Measurements from ENCODE around the gene USH2A.

USH2A gene

DNA sequence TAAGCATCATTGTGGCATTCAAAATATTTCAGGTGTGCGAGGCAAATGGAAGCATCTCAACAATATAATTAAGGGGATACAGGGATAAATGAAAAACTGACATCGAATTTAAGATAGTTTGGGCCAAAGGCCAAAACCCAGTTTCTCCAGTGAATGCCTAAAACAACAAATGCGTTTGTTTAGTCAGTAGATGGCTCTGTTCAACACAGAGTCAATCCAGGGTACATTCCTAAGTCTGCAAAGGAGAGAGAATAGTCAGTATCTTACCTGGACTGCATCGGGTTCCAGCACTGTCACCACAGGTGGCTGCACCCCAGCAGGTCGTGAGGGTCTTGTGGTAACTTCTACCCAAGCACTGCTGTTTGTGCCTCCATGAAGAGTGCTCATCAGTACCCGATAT is 535.1 kb downstream of the USH2A start:
- Histone ChIP-seq H3K4me3 (ENCODE audit: low read length) (no peak overlapping the region), H3K36me3 (ENCODE audit: control insufficient read depth, low read depth, low read length) (no peaks in the 10 kb centered on the region), H3K4me1 (ENCODE audit: control insufficient read depth, low read depth, low read length) (no peaks in the 10 kb centered on the region), H3K27me3 (ENCODE audit: control insufficient read depth, insufficient read depth, low read length) (no peaks in the 10 kb centered on the region), H3K27ac (ENCODE audit: low read length) (no peak overlapping the region), H3K9ac (ENCODE audit: low read length) (no peak overlapping the region), H3K9me3 (ENCODE audit: control insufficient read depth, low read depth, low read length) (no peaks in the 10 kb centered on the region)

DNA sequence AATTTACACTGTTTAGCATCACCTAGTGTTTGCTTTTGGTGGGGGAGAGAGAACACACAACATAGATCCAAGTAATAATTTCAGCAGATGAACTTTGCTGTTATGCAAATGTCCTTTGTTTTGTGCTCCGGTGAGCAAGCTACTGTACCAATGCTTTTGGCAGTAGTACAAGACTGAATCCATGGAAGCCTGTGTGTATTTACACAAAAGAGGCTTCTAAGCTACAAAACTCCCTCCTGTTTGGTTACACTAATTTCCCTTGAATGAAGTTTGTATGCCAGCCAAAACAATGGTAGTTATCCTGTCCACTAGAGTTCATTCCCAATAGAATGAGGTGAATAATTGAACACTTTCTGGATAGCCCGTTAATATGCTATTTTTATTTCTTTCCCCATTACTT is 535.6 kb downstream of the USH2A start:
- no peak overlapping the region for H3K4me3 ChIP-seq (ENCODE audit: low read length)
- H3K9ac ChIP-seq (ENCODE audit: low read length), result no peak overlapping the region
- H3K27me3 ChIP-seq (ENCODE audit: control insufficient read depth, insufficient read depth, low read length), result no peaks in the 10 kb centered on the region
- H3K27ac ChIP-seq (ENCODE audit: low read length), result no peak overlapping the region
- no peaks in the 10 kb centered on the region for H3K9me3 ChIP-seq (ENCODE audit: control insufficient read depth, low read depth, low read length)
- H3K36me3 ChIP-seq (ENCODE audit: control insufficient read depth, low read depth, low read length), result no peaks in the 10 kb centered on the region
- no peaks in the 10 kb centered on the region for H3K4me1 ChIP-seq (ENCODE audit: control insufficient read depth, low read depth, low read length)

DNA sequence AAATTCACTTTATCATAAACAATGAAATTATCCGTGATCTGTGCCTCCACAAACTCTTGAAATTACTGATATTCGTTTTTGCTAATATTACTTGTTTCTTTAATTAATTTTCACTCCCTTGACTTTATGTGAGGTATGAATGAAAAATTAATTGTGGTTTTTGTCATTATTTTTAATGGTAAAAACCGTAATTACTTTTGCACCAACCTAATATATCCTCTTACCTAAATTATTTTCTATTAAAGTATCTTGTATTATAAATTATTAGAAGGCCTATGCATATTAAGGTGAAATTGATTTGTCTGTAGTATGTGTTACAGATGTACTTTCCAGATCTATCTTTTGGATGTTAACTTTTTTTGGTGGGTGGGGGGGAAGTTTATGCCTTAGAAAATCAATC is 540.2 kb downstream of the USH2A start:
- H3K36me3 ChIP-seq (ENCODE audit: control insufficient read depth, low read depth, low read length), result no peaks in the 10 kb centered on the region
- H3K27ac ChIP-seq (ENCODE audit: low read length), result no peak overlapping the region
- no peaks in the 10 kb centered on the region for H3K9me3 ChIP-seq (ENCODE audit: control insufficient read depth, low read depth, low read length)
- H3K4me1 ChIP-seq (ENCODE audit: control insufficient read depth, low read depth, low read length), result no peaks in the 10 kb centered on the region
- no peak overlapping the region for H3K9ac ChIP-seq (ENCODE audit: low read length)
- no peak overlapping the region for H3K4me3 ChIP-seq (ENCODE audit: low read length)
- no peaks in the 10 kb centered on the region for H3K27me3 ChIP-seq (ENCODE audit: control insufficient read depth, insufficient read depth, low read length)

DNA sequence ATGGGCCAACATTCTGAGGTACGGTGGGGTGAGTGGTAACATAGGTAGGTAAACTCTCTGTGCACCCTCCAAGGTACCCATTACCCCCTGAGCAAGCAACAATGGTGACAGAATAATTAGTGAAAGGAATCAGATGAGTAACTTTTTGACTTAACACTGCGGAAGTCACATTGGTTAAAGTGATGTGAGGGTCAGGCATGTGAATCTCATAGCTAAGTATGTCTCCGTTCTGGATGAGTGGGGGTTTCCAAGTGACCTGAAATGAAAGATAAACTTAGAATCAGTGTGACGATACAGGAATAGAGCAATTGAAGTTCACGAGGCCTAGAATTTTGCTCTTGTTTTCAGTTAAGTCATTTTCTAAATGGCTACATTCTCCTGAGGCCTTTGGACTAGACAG is 544.4 kb downstream of the USH2A start:
- H3K9ac ChIP-seq (ENCODE audit: low read length), result no peak overlapping the region
- H3K9me3 ChIP-seq (ENCODE audit: control insufficient read depth, low read depth, low read length), result no peaks in the 10 kb centered on the region
- H3K27me3 ChIP-seq (ENCODE audit: control insufficient read depth, insufficient read depth, low read length), result no peaks in the 10 kb centered on the region
- H3K27ac ChIP-seq (ENCODE audit: low read length), result no peak overlapping the region
- no peaks in the 10 kb centered on the region for H3K4me1 ChIP-seq (ENCODE audit: control insufficient read depth, low read depth, low read length)
- H3K4me3 ChIP-seq (ENCODE audit: low read length), result no peak overlapping the region
- no peaks in the 10 kb centered on the region for H3K36me3 ChIP-seq (ENCODE audit: control insufficient read depth, low read depth, low read length)

DNA sequence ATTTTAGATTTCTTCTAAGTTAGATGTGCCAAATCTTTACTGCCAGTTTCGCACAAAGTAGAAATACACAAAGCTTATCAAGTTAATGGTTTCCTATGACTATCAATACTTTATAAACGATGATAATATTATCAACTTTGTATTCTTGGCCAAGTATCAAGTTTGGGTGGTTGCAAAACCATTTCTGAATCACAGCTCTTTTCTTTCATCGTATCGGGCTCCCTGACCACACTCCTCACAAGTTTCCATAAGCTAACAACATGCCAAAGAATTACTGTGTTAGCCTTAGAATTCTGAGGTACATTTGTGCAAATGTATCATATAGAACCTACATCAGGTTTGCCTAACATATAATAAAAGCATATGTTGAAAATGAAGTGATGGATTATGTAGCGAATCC is 545.1 kb downstream of the USH2A start:
- Histone ChIP-seq H3K9ac (ENCODE audit: low read length) (no peak overlapping the region), H3K4me1 (ENCODE audit: control insufficient read depth, low read depth, low read length) (no peaks in the 10 kb centered on the region), H3K4me3 (ENCODE audit: low read length) (no peak overlapping the region), H3K27ac (ENCODE audit: low read length) (no peak overlapping the region), H3K9me3 (ENCODE audit: control insufficient read depth, low read depth, low read length) (no peaks in the 10 kb centered on the region), H3K36me3 (ENCODE audit: control insufficient read depth, low read depth, low read length) (no peaks in the 10 kb centered on the region), H3K27me3 (ENCODE audit: control insufficient read depth, insufficient read depth, low read length) (no peaks in the 10 kb centered on the region)

DNA sequence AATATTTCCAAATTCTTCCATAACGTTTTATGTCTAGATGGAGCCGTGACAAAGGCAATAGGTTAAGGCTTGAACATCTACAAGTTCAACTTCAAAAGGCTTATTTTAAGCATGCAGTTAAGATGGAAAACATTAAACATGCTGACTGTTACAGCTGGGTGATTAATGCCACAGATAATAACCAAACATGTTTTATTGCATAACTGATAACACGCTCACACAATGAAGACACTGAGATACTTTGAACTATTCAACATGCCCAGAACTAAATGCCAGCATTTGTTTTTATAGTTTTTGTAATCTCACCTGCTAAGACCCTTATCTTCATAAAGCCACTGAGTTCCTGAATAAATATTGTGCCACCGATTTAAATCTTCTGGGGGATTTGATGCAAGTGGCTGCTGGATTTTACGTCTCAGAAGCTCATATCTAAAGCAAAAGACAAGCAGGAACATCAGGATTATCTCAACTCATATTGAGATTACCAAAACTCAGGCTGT is 545.7 kb downstream of the USH2A start:
- Histone ChIP-seq H3K36me3 (ENCODE audit: control insufficient read depth, low read depth, low read length) (no peaks in the 10 kb centered on the region), H3K4me1 (ENCODE audit: control insufficient read depth, low read depth, low read length) (no peaks in the 10 kb centered on the region), H3K9ac (ENCODE audit: low read length) (no peak overlapping the region), H3K4me3 (ENCODE audit: low read length) (no peak overlapping the region), H3K27me3 (ENCODE audit: control insufficient read depth, insufficient read depth, low read length) (no peaks in the 10 kb centered on the region), H3K27ac (ENCODE audit: low read length) (no peak overlapping the region), H3K9me3 (ENCODE audit: control insufficient read depth, low read depth, low read length) (no peaks in the 10 kb centered on the region)

DNA sequence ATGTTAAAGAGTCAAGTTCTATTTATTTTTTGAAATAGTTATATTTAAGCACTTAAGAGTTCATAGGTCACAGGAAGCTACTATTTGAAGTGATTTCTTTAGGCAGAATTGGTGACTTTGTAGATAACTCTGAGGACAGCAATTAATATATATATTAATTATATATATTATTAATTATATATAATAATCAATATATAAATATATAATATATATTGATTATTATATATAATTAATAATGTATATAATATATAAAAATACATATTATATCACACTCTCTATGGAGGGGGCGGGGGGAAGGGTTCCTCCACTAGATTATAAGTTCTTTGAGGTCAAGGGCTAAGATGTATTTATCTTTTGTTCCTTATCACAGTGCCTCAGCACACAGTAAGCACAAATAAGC is 547.5 kb downstream of the USH2A start:
- H3K4me1 ChIP-seq (ENCODE audit: control insufficient read depth, low read depth, low read length), result no peaks in the 10 kb centered on the region
- no peaks in the 10 kb centered on the region for H3K36me3 ChIP-seq (ENCODE audit: control insufficient read depth, low read depth, low read length)
- H3K4me3 ChIP-seq (ENCODE audit: low read length), result no peak overlapping the region
- no peaks in the 10 kb centered on the region for H3K9me3 ChIP-seq (ENCODE audit: control insufficient read depth, low read depth, low read length)
- no peak overlapping the region for H3K27ac ChIP-seq (ENCODE audit: low read length)
- H3K27me3 ChIP-seq (ENCODE audit: control insufficient read depth, insufficient read depth, low read length), result no peaks in the 10 kb centered on the region
- no peak overlapping the region for H3K9ac ChIP-seq (ENCODE audit: low read length)

DNA sequence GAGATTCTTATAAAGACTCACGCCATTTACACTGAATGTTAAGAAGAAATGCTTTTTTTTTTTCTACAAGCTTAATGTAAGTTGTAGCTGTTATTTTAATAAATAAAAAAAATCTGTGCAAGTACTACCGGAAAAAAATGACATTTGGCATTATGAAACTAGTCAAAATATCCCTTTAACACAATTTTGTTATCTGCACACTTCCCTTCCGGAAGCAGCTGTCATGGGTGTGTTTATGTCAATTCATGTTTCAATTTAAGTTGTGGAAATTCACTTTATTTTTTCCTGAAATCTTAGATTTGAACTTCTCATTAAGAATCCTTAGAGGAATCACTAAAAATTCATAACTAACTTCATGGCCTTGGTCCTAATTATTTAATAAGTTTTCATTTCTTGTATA is 548.0 kb downstream of the USH2A start:
- no peaks in the 10 kb centered on the region for H3K9me3 ChIP-seq (ENCODE audit: control insufficient read depth, low read depth, low read length)
- no peaks in the 10 kb centered on the region for H3K27me3 ChIP-seq (ENCODE audit: control insufficient read depth, insufficient read depth, low read length)
- no peak overlapping the region for H3K4me3 ChIP-seq (ENCODE audit: low read length)
- no peak overlapping the region for H3K9ac ChIP-seq (ENCODE audit: low read length)
- no peaks in the 10 kb centered on the region for H3K36me3 ChIP-seq (ENCODE audit: control insufficient read depth, low read depth, low read length)
- no peak overlapping the region for H3K27ac ChIP-seq (ENCODE audit: low read length)
- no peaks in the 10 kb centered on the region for H3K4me1 ChIP-seq (ENCODE audit: control insufficient read depth, low read depth, low read length)

DNA sequence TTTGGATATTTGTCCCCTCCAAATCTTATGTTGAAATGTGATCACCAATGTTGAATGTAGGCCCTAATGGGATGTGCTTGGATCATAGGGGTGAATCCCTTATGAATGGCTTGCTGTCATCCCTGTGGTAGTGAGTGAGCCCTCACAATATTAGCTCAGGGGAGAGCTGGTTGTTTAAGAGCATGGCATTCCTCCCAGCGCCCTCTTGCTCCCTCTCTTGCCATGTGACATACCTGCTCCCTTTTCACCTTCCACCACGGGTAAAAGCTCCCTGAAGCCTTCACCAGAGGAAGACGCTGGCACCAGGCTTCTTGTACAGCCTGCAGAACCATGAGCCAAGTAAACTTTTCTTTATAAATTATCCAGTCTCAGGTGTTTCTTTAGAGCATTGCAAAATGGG is 550.6 kb downstream of the USH2A start:
- Histone ChIP-seq H3K4me1 (ENCODE audit: control insufficient read depth, low read depth, low read length) (no peaks in the 10 kb centered on the region), H3K4me3 (ENCODE audit: low read length) (no peak overlapping the region), H3K27ac (ENCODE audit: low read length) (no peak overlapping the region), H3K9me3 (ENCODE audit: control insufficient read depth, low read depth, low read length) (no peaks in the 10 kb centered on the region), H3K27me3 (ENCODE audit: control insufficient read depth, insufficient read depth, low read length) (no peaks in the 10 kb centered on the region), H3K36me3 (ENCODE audit: control insufficient read depth, low read depth, low read length) (no peaks in the 10 kb centered on the region), H3K9ac (ENCODE audit: low read length) (no peak overlapping the region)

DNA sequence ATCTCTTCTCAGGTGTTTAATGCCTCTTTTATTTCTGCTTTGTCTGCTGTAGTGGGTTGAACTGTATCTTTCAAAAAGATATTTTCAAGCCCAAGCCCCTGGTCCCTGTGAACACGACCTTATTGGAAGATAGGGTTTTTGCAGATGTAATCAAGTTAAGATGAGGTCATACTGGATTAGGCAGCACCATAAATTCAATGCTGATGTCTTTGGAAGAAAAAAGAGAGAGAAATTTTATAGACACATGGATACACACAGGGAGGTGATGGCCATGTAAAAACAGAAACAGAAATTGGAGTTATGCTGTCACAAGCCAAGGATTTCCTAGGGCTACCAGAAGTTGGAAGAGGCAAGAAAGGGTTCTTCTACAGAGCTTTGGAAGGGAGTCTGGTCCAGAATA is 554.7 kb downstream of the USH2A start:
- Histone ChIP-seq H3K4me1 (ENCODE audit: control insufficient read depth, low read depth, low read length) (no peaks in the 10 kb centered on the region), H3K4me3 (ENCODE audit: low read length) (no peak overlapping the region), H3K36me3 (ENCODE audit: control insufficient read depth, low read depth, low read length) (no peaks in the 10 kb centered on the region), H3K27ac (ENCODE audit: low read length) (no peak overlapping the region), H3K27me3 (ENCODE audit: control insufficient read depth, insufficient read depth, low read length) (no peaks in the 10 kb centered on the region), H3K9me3 (ENCODE audit: control insufficient read depth, low read depth, low read length) (no peaks in the 10 kb centered on the region), H3K9ac (ENCODE audit: low read length) (no peak overlapping the region)

DNA sequence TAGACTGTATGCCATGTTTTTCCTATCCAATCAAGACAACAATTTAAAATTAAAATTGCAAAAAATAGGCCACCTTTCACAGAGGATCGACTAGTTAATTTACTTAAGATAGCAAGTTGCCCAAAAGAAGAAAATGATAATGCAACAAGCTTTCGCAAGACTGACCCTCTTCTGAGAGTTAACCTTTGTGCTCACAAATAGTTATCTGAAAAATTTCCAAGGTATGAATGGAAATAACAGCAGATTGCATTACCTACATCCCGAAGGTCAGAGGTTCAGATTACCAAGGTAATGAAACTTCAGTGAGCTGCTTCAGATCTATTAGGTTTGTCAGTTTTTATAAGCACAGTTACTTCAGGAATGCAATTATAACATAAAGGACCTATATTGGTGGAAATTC is 558.2 kb downstream of the USH2A start:
- no peak overlapping the region for H3K4me3 ChIP-seq (ENCODE audit: low read length)

DNA sequence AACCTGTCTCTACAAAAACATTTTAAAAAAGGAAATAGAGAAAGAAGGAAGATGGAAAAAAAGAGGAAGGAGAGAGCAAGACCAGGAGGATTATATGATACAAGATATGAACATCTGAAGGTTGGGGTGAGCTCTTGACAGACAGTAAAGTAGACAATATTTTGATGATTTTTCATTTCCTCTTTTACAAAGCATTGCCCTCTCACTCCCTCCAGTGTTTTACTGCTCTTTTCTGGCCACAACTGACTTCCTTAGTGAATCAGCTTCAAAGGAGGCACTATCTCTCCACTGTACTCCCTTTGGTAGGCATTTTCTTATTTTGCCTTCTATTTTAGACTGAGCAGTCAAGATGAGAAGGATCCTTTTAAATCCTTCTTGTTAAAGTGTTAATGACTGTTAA is 559.5 kb downstream of the USH2A start:
- H3K27me3 ChIP-seq (ENCODE audit: control insufficient read depth, insufficient read depth, low read length), result no peaks in the 10 kb centered on the region
- no peak overlapping the region for H3K4me3 ChIP-seq (ENCODE audit: low read length)
- H3K9ac ChIP-seq (ENCODE audit: low read length), result no peak overlapping the region
- no peaks in the 10 kb centered on the region for H3K36me3 ChIP-seq (ENCODE audit: control insufficient read depth, low read depth, low read length)
- H3K9me3 ChIP-seq (ENCODE audit: control insufficient read depth, low read depth, low read length), result no peaks in the 10 kb centered on the region
- H3K27ac ChIP-seq (ENCODE audit: low read length), result no peak overlapping the region
- no peaks in the 10 kb centered on the region for H3K4me1 ChIP-seq (ENCODE audit: control insufficient read depth, low read depth, low read length)

More for the DNA sequence above, 558.2 kb downstream of the USH2A start:
- Histone ChIP-seq H3K9me3 (ENCODE audit: control insufficient read depth, low read depth, low read length) (no peaks in the 10 kb centered on the region), H3K36me3 (ENCODE audit: control insufficient read depth, low read depth, low read length) (no peaks in the 10 kb centered on the region), H3K27ac (ENCODE audit: low read length) (no peak overlapping the region), H3K4me1 (ENCODE audit: control insufficient read depth, low read depth, low read length) (no peaks in the 10 kb centered on the region), H3K27me3 (ENCODE audit: control insufficient read depth, insufficient read depth, low read length) (no peaks in the 10 kb centered on the region), H3K9ac (ENCODE audit: low read length) (no peak overlapping the region)
